Measurements from ENCODE around the gene KLHL29.

- TF ChIP-seq CTCF (IDR thresholded peaks at IDR 0.05), result no peak
- TF ChIP-seq POLR2AphosphoS5 (IDR thresholded peaks at IDR 0.05; ENCODE audit: low read depth, low read length), result no peak
- TF ChIP-seq TCF7L2 (IDR thresholded peaks at IDR 0.05; ENCODE audit: low read depth, low read length), result no peak
Measured at GRCh38 chr2:23475036-23475435, 90.1 kb downstream of the KLHL29 start.

Measured in Panc1 (cell line).